Activated naive CD4-positive, alpha-beta T cell treated with anti-CD3 and anti-CD28 coated beads for 36 hours (primary cell): Measurements from ENCODE around the gene CWC27. TPM values are rescaled to one million over a fixed set of nuclear protein-coding genes. Genes with fewer than 3 reads are reported as not detected.
"Not testable (repeated sequence)": the region's sequence is repeated elsewhere in the genome, so short reads cannot be mapped to it uniquely, and the experiment has no call there.

ENCODE experiments used
- CTCF ChIA-PET: fragments of 350-600 bp; sonication (Branson Sonifier 250); formaldehyde crosslinking; loops from one replicate; lab custom pipeline; 2021; ENCODE audit warnings: antibody characterized with exemption; lab: Charles Lee
- DNase-seq: peaks from one replicate; pipeline ENCODE4 v3.0.0-alpha.2; 2020
- H3K27ac Mint-ChIP-seq: one replicate; pipeline ENCODE4 v1.8.0; 2021; ENCODE audit warnings: mild to moderate bottlenecking, mixed read lengths
- H3K27me3 Mint-ChIP-seq: one replicate; pipeline ENCODE4 v1.8.0; 2021; ENCODE audit warnings: low read depth, mixed read lengths
- H3K36me3 Mint-ChIP-seq: one replicate; pipeline ENCODE4 v1.8.0; 2021; ENCODE audit warnings: low read depth, mixed read lengths
- H3K4me1 Mint-ChIP-seq: one replicate; pipeline ENCODE4 v1.8.0; 2021; ENCODE audit warnings: low read depth, mixed read lengths
- H3K4me3 Mint-ChIP-seq: one replicate; pipeline ENCODE4 v1.8.0; 2021; ENCODE audit warnings: mild to moderate bottlenecking, moderate library complexity, mixed read lengths
- H3K9me3 Mint-ChIP-seq: one replicate; pipeline ENCODE4 v1.8.0; 2021; ENCODE audit warnings: mixed read lengths
- intact Hi-C: fragments of 100-400 bp; cut with micrococcal nuclease; formaldehyde crosslinking; loops from one replicate; pipeline ENCODE4 v1.15.1; 2023
- total RNA-seq, 2 experiments: library from RNA; stranded (reverse); gene quantifications; one replicate each; pipeline ENCODE4 v1.2.3, GENCODE V29; 2021

Gene CWC27
- total RNA-seq, 2 experiments from 2014 or later, result 35.8 to 39.8 TPM

- H3K27ac Mint-ChIP-seq, result no peak overlapping the region
- H3K36me3 Mint-ChIP-seq, result peaks cover 14% of the 10 kb centered on the region
- H3K4me1 Mint-ChIP-seq, result no peaks in the 10 kb centered on the region
- H3K4me3 Mint-ChIP-seq, result no peak overlapping the region
- H3K9me3 Mint-ChIP-seq, result peaks cover 1% of the 10 kb centered on the region
- no peak for DNase-seq
- intact Hi-C loops, result no loop called here
- CTCF ChIA-PET, result no interaction called here
- no peaks in the 10 kb centered on the region for H3K27me3 Mint-ChIP-seq
Measured at GRCh38 chr5:64827703-64828102, 59.0 kb downstream of the CWC27 start.

- H3K9me3 Mint-ChIP-seq, H3K27me3 Mint-ChIP-seq, H3K27ac Mint-ChIP-seq, intact Hi-C loops, H3K4me1 Mint-ChIP-seq, H3K4me3 Mint-ChIP-seq, DNase-seq, CTCF ChIA-PET: not testable (repeated sequence)
- peaks cover 15% of the 10 kb centered on the region for H3K36me3 Mint-ChIP-seq
Measured at GRCh38 chr5:64830650-64831049, 61.9 kb downstream of the CWC27 start.

- Mint-ChIP-seq H3K27ac (no peak overlapping the region), H3K4me1 (no peaks in the 10 kb centered on the region), H3K4me3 (no peak overlapping the region), H3K9me3 (peaks cover 1% of the 10 kb centered on the region), H3K27me3 (no peaks in the 10 kb centered on the region), H3K36me3 (peaks cover 18% of the 10 kb centered on the region)
- CTCF ChIA-PET, result interaction anchor here (0.6 kb wide), 1 partner anchor 651 kb away, joined by 3 read pairs; no protein-coding TSS in a partner anchor
- no peak for DNase-seq
- intact Hi-C loops, result no loop called here
Measured at GRCh38 chr5:64831996-64832395, 63.3 kb downstream of the CWC27 start.

GRCh38 chr5:64834037-64834436 is 65.3 kb downstream of the CWC27 start:
- H3K27me3 Mint-ChIP-seq, result no peaks in the 10 kb centered on the region
- H3K9me3 Mint-ChIP-seq, result peaks cover 1% of the 10 kb centered on the region
- no peak for DNase-seq
- H3K27ac Mint-ChIP-seq, result no peak overlapping the region
- peaks cover 23% of the 10 kb centered on the region for H3K36me3 Mint-ChIP-seq
- no peaks in the 10 kb centered on the region for H3K4me1 Mint-ChIP-seq
- no peak overlapping the region for H3K4me3 Mint-ChIP-seq
- CTCF ChIA-PET, result interaction anchor here (0.6 to 1.0 kb wide), 2 partner anchors 211 to 351 kb away, joined by 3 to 4 read pairs; no protein-coding TSS in a partner anchor
- intact Hi-C loops, result no loop called here

DNA sequence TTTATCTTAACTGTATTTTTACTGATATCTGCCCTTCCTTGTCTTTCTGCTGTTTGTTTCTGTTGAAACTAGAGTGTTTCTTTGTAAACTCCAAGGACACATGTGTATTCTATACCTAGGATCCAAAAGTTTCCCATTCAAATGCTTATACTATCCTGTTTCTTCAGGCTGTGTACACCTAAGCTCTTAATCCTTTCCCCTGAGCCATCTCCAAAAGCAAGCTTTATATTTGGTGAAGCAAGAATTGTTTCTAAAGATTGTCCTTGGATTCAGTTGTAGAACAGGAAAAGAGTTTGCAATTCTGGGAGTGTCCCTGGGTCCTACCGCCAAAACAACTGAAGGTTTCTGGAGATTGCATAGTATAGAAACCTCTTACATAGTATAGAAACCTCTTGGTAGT is 65.9 kb downstream of the CWC27 start:
- H3K36me3 Mint-ChIP-seq, result peaks cover 25% of the 10 kb centered on the region
- CTCF ChIA-PET, result interaction anchor here (0.6 to 1.0 kb wide), 2 partner anchors 210 to 351 kb away, joined by 3 to 4 read pairs; no protein-coding TSS in a partner anchor
- H3K27me3 Mint-ChIP-seq, result no peaks in the 10 kb centered on the region
- no peak for DNase-seq
- H3K27ac Mint-ChIP-seq, result no peak overlapping the region
- H3K4me1 Mint-ChIP-seq, result no peaks in the 10 kb centered on the region
- H3K9me3 Mint-ChIP-seq, result peaks cover 4% of the 10 kb centered on the region
- intact Hi-C loops, result no loop called here
- no peak overlapping the region for H3K4me3 Mint-ChIP-seq

DNA sequence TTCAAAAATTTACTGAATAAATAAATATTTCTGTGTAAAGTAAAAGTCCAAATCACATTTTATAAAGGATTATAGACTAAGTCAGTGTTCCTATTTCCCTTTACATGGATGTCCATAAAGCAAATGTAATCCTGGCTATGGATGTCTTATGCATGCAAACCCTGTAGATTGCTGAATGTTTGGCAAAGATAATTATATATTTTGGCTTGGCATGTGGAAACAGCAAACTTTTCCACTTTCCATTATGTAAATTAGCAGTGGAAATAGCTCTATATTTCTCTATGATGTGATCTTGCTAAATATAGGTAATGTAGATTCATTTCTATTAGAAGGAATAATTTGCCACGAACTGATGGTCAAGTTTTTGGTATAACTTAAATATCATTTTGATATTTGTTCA is 66.5 kb downstream of the CWC27 start:
- Mint-ChIP-seq H3K4me3 (no peak overlapping the region), H3K4me1 (no peaks in the 10 kb centered on the region), H3K27ac (no peak overlapping the region), H3K27me3 (no peaks in the 10 kb centered on the region), H3K36me3 (peaks cover 24% of the 10 kb centered on the region), H3K9me3 (peaks cover 4% of the 10 kb centered on the region)
- intact Hi-C loops, result no loop called here
- CTCF ChIA-PET, result no interaction called here
- no peak for DNase-seq

DNA sequence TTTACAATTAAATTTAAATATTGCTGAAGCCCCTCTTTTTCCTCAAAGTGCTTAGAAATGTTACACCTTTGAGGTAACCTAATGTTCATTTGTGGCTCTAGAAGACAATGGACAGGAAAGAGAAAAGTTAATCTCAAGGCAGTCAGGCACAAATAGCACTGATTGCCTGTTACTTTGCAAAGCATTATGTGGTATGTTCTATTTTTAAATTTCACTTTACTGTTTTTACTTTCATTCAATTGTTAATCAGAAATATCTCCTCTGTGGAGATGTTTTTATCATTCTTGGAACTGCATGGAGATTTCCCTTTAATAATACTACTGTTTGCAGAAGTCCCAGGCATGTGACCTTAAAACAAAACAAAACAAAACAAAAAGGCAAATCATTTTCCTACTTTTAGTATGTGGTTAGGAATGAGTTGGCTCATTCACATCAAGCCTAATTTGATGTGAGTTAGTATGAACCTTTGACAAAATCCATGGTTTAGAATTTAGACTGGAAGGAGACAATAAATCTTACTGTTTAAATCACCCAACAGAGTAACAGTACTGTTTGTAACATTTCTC is 67.5 kb downstream of the CWC27 start:
- Mint-ChIP-seq H3K9me3 (peaks cover 5% of the 10 kb centered on the region), H3K4me1 (no peaks in the 10 kb centered on the region), H3K36me3 (peaks cover 31% of the 10 kb centered on the region), H3K27ac (no peak overlapping the region), H3K27me3 (no peaks in the 10 kb centered on the region), H3K4me3 (no peak overlapping the region)
- intact Hi-C loops, result no loop called here
- CTCF ChIA-PET, result no interaction called here
- no peak for DNase-seq

DNA sequence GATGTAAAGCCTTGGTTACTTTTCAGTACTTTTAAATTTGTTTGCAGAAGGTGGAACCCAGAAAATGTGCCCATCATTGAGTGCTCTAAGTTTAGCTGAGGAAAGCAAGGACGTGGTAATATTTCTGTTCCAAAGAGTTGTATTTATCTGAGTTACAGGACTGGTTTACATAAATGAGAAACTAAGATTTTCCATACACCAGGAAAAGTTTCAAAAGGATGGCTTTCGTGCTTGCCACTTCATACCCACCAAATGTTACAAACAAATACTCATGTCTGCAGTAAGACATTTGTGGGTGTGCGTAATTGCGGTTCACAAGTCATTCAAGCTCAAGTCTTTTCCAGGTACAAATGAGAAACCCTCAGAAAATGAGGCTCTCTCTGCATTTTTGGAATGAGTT is 68.1 kb downstream of the CWC27 start:
- H3K4me1 Mint-ChIP-seq, result no peaks in the 10 kb centered on the region
- CTCF ChIA-PET, result no interaction called here
- no peak overlapping the region for H3K4me3 Mint-ChIP-seq
- intact Hi-C loops, result no loop called here
- H3K36me3 Mint-ChIP-seq, result peaks cover 36% of the 10 kb centered on the region
- no peak for DNase-seq
- no peak overlapping the region for H3K27ac Mint-ChIP-seq
- H3K9me3 Mint-ChIP-seq, result peaks cover 5% of the 10 kb centered on the region
- no peaks in the 10 kb centered on the region for H3K27me3 Mint-ChIP-seq

GRCh38 chr5:64838376-64838775 is 69.6 kb downstream of the CWC27 start:
- Mint-ChIP-seq H3K27me3 (no peaks in the 10 kb centered on the region), H3K36me3 (peaks cover 41% of the 10 kb centered on the region), H3K4me3 (no peak overlapping the region), H3K9me3 (peaks cover 5% of the 10 kb centered on the region), H3K27ac (no peak overlapping the region), H3K4me1 (no peaks in the 10 kb centered on the region)
- DNase-seq, result no peak
- CTCF ChIA-PET, result no interaction called here
- intact Hi-C loops, result no loop called here

- H3K4me1 Mint-ChIP-seq, result no peaks in the 10 kb centered on the region
- no peak overlapping the region for H3K4me3 Mint-ChIP-seq
- no peaks in the 10 kb centered on the region for H3K27me3 Mint-ChIP-seq
- intact Hi-C loops, result no loop called here
- H3K36me3 Mint-ChIP-seq, result peaks cover 44% of the 10 kb centered on the region
- H3K9me3 Mint-ChIP-seq, result peaks cover 6% of the 10 kb centered on the region
- CTCF ChIA-PET, result no interaction called here
- DNase-seq, result no peak
- H3K27ac Mint-ChIP-seq, result no peak overlapping the region
Measured at GRCh38 chr5:64838803-64839202, 70.1 kb downstream of the CWC27 start.

- Mint-ChIP-seq H3K4me1 (no peaks in the 10 kb centered on the region), H3K4me3 (no peak overlapping the region), H3K9me3 (peaks cover 10% of the 10 kb centered on the region), H3K27ac (no peak overlapping the region), H3K27me3 (no peaks in the 10 kb centered on the region), H3K36me3 (peaks cover 53% of the 10 kb centered on the region)
- no peak for DNase-seq
- intact Hi-C loops, result no loop called here
- CTCF ChIA-PET, result interaction anchor here (0.7 kb wide), 1 partner anchor 511 kb away, joined by 3 read pairs; no protein-coding TSS in a partner anchor
Measured at GRCh38 chr5:64839936-64840335, 71.2 kb downstream of the CWC27 start.

DNA sequence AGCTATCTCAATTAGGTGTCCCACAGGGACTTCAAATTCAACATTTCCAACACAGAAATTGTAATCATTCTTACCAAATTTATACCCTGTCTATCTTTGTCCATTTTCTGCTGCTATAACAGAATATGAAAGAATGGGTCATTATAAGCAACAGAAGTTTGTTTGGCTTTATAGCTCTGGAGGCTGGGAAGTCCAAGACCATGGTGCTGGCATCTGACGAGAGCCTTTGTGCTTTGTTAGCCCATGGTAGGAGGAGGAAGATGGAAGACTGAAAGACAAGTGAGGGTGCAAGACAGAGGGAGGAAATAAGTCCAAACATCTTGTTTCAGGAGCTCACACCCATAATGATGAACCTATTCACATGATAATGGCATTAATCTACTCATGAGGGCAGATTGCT is 72.2 kb downstream of the CWC27 start:
- H3K36me3 Mint-ChIP-seq, result peaks cover 62% of the 10 kb centered on the region
- no peak overlapping the region for H3K27ac Mint-ChIP-seq
- no peaks in the 10 kb centered on the region for H3K4me1 Mint-ChIP-seq
- no peak for DNase-seq
- CTCF ChIA-PET, result no interaction called here
- H3K4me3 Mint-ChIP-seq, result no peak overlapping the region
- peaks cover 18% of the 10 kb centered on the region for H3K9me3 Mint-ChIP-seq
- intact Hi-C loops, result no loop called here
- no peaks in the 10 kb centered on the region for H3K27me3 Mint-ChIP-seq

GRCh38 chr5:64853777-64854176 is 85.0 kb downstream of the CWC27 start:
- no peaks in the 10 kb centered on the region for H3K4me1 Mint-ChIP-seq

More at GRCh38 chr5:64853777-64854176, 85.0 kb downstream of the CWC27 start:
- Mint-ChIP-seq H3K27me3 (no peaks in the 10 kb centered on the region), H3K27ac (no peak overlapping the region), H3K4me3 (no peak overlapping the region), H3K9me3 (no peaks in the 10 kb centered on the region), H3K36me3 (peaks cover 17% of the 10 kb centered on the region)
- no peak for DNase-seq
- intact Hi-C loops, result no loop called here
- CTCF ChIA-PET, result no interaction called here
